GM18502 (cell line): ENCODE data around the gene ZXDC.

Experiments
- ATAC-seq: cut with Tn5 transposase; IDR thresholded peaks from one replicate; pipeline ENCODE4 v1.9.1; 2021; ENCODE audit warnings: mild to moderate bottlenecking; ENCODE audit not compliant: unreplicated experiment, poor library complexity

ZXDC gene

GRCh38 chr3:126475413-126476114, at the start of gene ZXDC:
Gene ZXDC, minus strand, starts transcription at chr3:126475891. Its CDS starts 26 bp downstream, at chr3:126475865.
- ATAC-seq = peak; percentile 77

- ATAC-seq = no peak
Observed at GRCh38 chr3:126525091-126525852, 49.6 kb upstream of the ZXDC start.

GRCh38 chr3:126524429-126524988, 48.8 kb upstream of the ZXDC start:
- ATAC-seq = no peak

GRCh38 chr3:126523745-126524428, 48.2 kb upstream of the ZXDC start, which contains the start of gene CHST13:
Gene CHST13, plus strand, starts transcription at chr3:126524155. Its CDS starts 178 bp downstream, at chr3:126524333.
- ATAC-seq = no peak

- no peak for ATAC-seq
Observed at GRCh38 chr3:126522363-126522788, 46.7 kb upstream of the ZXDC start.

GRCh38 chr3:126521122-126521891, 45.6 kb upstream of the ZXDC start:
- no peak for ATAC-seq

GRCh38 chr3:126519506-126520455, 44.1 kb upstream of the ZXDC start:
- ATAC-seq = no peak

GRCh38 chr3:126518779-126519177, 43.1 kb upstream of the ZXDC start:
- ATAC-seq = no peak

- ATAC-seq = no peak
Observed at GRCh38 chr3:126517986-126518778, 42.5 kb upstream of the ZXDC start.

GRCh38 chr3:126517291-126517951, 41.7 kb upstream of the ZXDC start, which contains the start of gene UROC1:
Gene UROC1, minus strand, starts transcription at chr3:126517773. Its CDS starts 54 bp downstream, at chr3:126517719.
- ATAC-seq = no peak

- ATAC-seq = no peak
Observed at GRCh38 chr3:126516936-126517290, 41.2 kb upstream of the ZXDC start.

GRCh38 chr3:126516152-126516935, 40.7 kb upstream of the ZXDC start:
- ATAC-seq = no peak

GRCh38 chr3:126515066-126515706, 39.5 kb upstream of the ZXDC start:
- no peak for ATAC-seq

- no peak for ATAC-seq
Observed at GRCh38 chr3:126514161-126514560, 38.5 kb upstream of the ZXDC start.

- no peak for ATAC-seq
Observed at GRCh38 chr3:126512916-126513650, 37.4 kb upstream of the ZXDC start.

GRCh38 chr3:126512026-126512425, 36.3 kb upstream of the ZXDC start:
- no peak for ATAC-seq
